ENCODE results near the gene PFKL. TPM values are rescaled to one million over a fixed set of nuclear protein-coding genes. Genes with fewer than 3 reads are reported as not detected.

The PFKL gene
- total and polyA plus RNA-seq, 8 donors: 80.3 to 116 (median 93.5) TPM

DNA sequence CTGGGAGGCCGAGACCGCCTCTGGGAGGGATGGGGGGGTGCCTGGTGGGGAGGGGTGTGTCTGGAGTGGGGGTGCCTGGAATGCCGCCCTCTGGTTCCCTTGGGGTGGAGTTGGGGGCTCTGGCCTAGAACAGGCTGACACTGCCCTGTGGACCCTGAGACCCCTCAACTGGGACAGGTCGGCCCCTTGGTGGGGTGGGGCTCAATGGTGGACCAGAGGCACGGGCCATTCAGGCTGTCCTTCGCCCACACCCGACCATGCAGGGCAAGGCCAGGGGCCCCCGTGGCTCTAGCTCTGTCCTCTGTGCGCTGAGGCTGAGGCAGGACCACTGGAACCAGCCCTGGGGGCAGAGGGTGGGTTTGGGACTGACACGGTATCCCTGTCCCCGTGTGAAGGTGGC is 14.7 kb downstream of the PFKL start:
- TF ChIP-seq, protein P1, sequence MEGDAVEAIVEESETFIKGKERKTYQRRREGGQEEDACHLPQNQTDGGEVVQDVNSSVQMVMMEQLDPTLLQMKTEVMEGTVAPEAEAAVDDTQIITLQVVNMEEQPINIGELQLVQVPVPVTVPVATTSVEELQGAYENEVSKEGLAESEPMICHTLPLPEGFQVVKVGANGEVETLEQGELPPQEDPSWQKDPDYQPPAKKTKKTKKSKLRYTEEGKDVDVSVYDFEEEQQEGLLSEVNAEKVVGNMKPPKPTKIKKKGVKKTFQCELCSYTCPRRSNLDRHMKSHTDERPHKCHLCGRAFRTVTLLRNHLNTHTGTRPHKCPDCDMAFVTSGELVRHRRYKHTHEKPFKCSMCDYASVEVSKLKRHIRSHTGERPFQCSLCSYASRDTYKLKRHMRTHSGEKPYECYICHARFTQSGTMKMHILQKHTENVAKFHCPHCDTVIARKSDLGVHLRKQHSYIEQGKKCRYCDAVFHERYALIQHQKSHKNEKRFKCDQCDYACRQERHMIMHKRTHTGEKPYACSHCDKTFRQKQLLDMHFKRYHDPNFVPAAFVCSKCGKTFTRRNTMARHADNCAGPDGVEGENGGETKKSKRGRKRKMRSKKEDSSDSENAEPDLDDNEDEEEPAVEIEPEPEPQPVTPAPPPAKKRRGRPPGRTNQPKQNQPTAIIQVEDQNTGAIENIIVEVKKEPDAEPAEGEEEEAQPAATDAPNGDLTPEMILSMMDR (IDR thresholded peaks at IDR 0.05): no peak
- ATAC-seq (no peak), DNase-seq (no peak)
- intact Hi-C loops (cut with DNase I): no loop called here
- Histone ChIP-seq H3K9me3 (no peaks in the 10 kb centered on the region), H3K36me3 (peaks cover 0 to 98% of the 10 kb centered on the region in 2 donors), H3K4me3 (no peak overlapping the region), H3K27me3 (no peaks in the 10 kb centered on the region), H3K4me1 (no peaks in the 10 kb centered on the region), H3K27ac (no peak overlapping the region)

DNA sequence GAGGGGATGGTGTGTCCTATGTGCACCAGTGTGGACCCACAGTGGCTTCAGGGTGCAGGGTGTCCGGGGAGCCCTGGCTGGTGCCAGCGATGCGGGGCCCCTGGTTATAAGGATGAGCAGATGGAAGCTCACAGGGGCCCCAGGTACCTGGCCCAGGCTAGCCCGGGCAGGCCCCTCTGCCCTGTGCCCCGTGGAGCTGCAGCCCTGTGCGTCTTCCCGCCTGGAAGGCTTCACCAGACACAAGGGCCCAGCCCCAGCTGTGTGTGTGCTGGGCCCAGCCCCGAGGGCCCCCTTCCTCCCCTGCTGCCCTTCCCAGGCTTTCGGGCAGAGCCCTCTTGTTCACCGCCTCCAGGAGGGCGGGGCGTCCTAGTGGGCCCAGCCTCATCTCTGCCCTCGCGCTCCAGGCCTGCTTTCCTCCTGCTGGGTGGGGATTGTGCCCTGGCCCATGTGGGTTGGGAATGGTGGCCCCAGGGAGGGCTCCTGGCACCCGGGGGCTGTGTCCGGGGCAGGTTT is 15.9 kb downstream of the PFKL start:
- DNase-seq: no peak
- peaks cover 0 to 98% of the 10 kb centered on the region in 2 donors for H3K36me3 ChIP-seq

DNA sequence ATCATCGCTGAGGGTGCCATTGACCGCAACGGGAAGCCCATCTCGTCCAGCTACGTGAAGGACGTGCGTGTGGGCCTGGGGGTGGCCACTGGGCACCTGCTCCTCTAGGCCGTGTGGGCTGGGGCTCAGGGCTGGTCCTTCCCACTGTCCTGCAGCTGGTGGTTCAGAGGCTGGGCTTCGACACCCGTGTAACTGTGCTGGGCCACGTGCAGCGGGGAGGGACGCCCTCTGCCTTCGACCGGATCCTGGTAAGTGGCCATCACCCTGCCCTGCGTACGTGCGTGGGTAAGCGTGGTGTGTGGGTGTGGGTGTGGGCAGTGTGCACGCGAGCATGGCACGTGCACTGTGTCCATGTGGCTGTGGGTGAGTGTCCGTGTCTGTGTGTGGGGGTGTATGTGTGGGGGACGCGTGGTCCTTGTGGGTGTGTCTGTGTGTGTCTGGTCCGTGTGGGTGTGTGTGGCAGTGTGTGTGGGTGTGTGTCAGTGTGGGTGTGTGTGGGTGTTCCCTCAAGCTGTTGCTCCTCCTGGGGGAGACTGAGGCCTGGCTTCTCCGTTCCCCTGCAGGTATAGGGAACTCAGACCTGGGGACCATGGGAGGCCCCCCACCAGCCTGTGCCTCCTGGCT is 16.5 kb downstream of the PFKL start:
- Histone ChIP-seq H3K4me3 (no peak overlapping the region), H3K9me3 (no peaks in the 10 kb centered on the region), H3K27me3 (no peaks in the 10 kb centered on the region), H3K4me1 (no peaks in the 10 kb centered on the region), H3K27ac (no peak overlapping the region), H3K36me3 (peaks cover 0 to 98% of the 10 kb centered on the region in 2 donors)
- intact Hi-C loops (cut with DNase I): no loop called here
- ATAC-seq: no peak
- no peak for DNase-seq
- TF ChIP-seq, protein P1 (IDR thresholded peaks at IDR 0.05): no peak

More for the DNA sequence above, 15.9 kb downstream of the PFKL start:
- H3K9me3 ChIP-seq: no peaks in the 10 kb centered on the region
- TF ChIP-seq, protein P1 (IDR thresholded peaks at IDR 0.05): no peak
- intact Hi-C loops (cut with DNase I): no loop called here
- no peaks in the 10 kb centered on the region for H3K27me3 ChIP-seq
- no peaks in the 10 kb centered on the region for H3K4me1 ChIP-seq
- H3K4me3 ChIP-seq: no peak overlapping the region
- no peak for ATAC-seq
- no peak overlapping the region for H3K27ac ChIP-seq

DNA sequence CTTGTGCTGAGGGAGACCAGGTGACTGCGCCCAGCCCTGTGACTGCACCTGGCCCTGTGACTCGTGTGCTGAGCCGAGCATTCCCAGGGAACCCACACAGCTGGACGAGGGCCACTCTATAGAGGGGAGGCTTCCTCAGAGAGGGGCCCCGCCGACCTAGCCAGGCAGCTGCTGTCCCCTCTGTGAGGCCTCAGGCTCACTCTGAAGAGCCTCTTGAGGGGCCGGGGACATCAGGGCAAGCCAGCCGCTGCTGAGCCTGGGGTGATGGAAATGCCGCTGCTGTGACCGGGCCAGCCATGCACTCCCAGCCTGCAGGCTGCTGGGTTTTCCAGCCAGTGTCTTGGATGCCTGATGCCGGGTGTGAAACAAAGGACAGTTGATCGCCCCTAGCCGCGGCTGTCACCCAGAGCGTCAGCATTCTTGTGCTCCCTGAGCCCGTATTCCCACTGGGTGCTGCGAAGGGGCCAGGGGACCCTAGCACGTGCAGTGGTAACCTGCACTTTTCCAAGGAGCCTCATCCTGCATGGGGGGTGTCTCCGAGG is 17.5 kb downstream of the PFKL start:
- H3K27ac ChIP-seq: no peak overlapping the region
- no peak for ATAC-seq
- H3K4me3 ChIP-seq: no peak overlapping the region
- no peaks in the 10 kb centered on the region for H3K4me1 ChIP-seq
- TF ChIP-seq, protein P1 (IDR thresholded peaks at IDR 0.05): no peak
- peaks cover 0 to 98% of the 10 kb centered on the region in 2 donors for H3K36me3 ChIP-seq
- no peaks in the 10 kb centered on the region for H3K9me3 ChIP-seq
- H3K27me3 ChIP-seq: no peaks in the 10 kb centered on the region
- no peak for DNase-seq
- intact Hi-C loops (cut with DNase I): no loop called here

DNA sequence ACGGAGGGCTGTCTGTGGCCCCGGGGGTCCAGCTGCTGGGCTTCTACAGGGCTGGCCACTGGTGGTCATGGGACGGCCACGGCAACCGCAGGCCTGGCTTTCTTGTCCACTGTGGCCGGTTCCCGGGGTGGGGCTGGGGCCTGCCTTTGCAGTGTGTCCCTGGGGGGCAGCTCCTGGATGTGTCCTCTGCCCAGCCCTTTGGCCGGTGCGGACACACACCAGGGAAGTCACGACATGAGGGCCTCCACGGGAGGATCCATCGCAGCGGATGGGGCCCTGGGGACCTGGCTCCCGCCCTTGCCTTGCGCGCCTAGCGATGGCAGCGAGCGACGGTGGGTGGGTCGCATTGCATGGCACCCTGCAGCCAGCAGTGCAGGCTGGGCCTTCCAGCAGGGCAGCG is 18.0 kb downstream of the PFKL start:
- Histone ChIP-seq H3K9me3 (no peaks in the 10 kb centered on the region), H3K4me1 (no peaks in the 10 kb centered on the region), H3K4me3 (no peak overlapping the region), H3K27ac (no peak overlapping the region), H3K36me3 (peaks cover 0 to 98% of the 10 kb centered on the region in 2 donors), H3K27me3 (no peaks in the 10 kb centered on the region)
- ATAC-seq (no peak), DNase-seq (peak in 1 of 4 donors; percentile 65)
- TF ChIP-seq, protein P1 (IDR thresholded peaks at IDR 0.05): no peak
- intact Hi-C loops (cut with DNase I): no loop called here

Measured in left lung (tissue), 10 donors.